Mesothelial cell of epicardium (in vitro differentiated cells): ENCODE measurements around the gene STAT4. TPM values are rescaled to one million over a fixed set of nuclear protein-coding genes. Genes with fewer than 3 reads are reported as not detected.

Experiments
- DNase-seq, 2 experiments: peaks; one replicate each; pipeline ENCODE4 v3.0.0; 2021; ENCODE audit warnings: low spot score in 2 of 2; ENCODE audit not compliant: unreplicated experiment in 2 of 2
- H3K27ac Mint-ChIP-seq: 2 replicates; pipeline ENCODE4 v1.8.0; 2021; ENCODE audit warnings: mixed read lengths
- H3K27me3 Mint-ChIP-seq: 2 replicates; pipeline ENCODE4 v1.8.0; 2021; ENCODE audit warnings: low read depth, mixed read lengths
- H3K36me3 Mint-ChIP-seq: 2 replicates; pipeline ENCODE4 v1.8.0; 2021; ENCODE audit warnings: mixed read lengths
- H3K4me1 Mint-ChIP-seq: 2 replicates; pipeline ENCODE4 v1.8.0; 2021; ENCODE audit warnings: mixed read lengths
- H3K4me3 Mint-ChIP-seq: 2 replicates; pipeline ENCODE4 v1.8.0; 2021; ENCODE audit warnings: mild to moderate bottlenecking, moderate library complexity, mixed read lengths
- H3K9me3 Mint-ChIP-seq: 2 replicates; pipeline ENCODE4 v1.8.0; 2021; ENCODE audit warnings: mixed read lengths
- CTCF ChIP-seq: fragments of 200-600 bp; sonication (generic); IDR thresholded peaks from one replicate; pipeline ENCODE4 v1.5.0; 2021; ENCODE audit warnings: antibody characterized with exemption; ENCODE audit not compliant: unreplicated experiment
- total RNA-seq: library from RNA; stranded (reverse); gene quantifications from 3 replicates; pipeline ENCODE4 v1.2.1, GENCODE V29; 2021

STAT4 gene
- total RNA-seq, 1 donor from 2014 or later = 2.4 TPM

GRCh38 chr2:190988910-190989309 is 161.9 kb downstream of the STAT4 start:
- H3K4me3 Mint-ChIP-seq = no peak overlapping the region
- H3K27me3 Mint-ChIP-seq = no peaks in the 10 kb centered on the region
- H3K36me3 Mint-ChIP-seq = peaks cover 72% of the 10 kb centered on the region
- no peak overlapping the region for H3K27ac Mint-ChIP-seq
- no peaks in the 10 kb centered on the region for H3K9me3 Mint-ChIP-seq
- no peaks in the 10 kb centered on the region for H3K4me1 Mint-ChIP-seq
- DNase-seq = no peak
- TF ChIP-seq CTCF = no peak

GRCh38 chr2:190987938-190988337 is 162.9 kb downstream of the STAT4 start:
- H3K27me3 Mint-ChIP-seq = no peaks in the 10 kb centered on the region
- H3K4me1 Mint-ChIP-seq = no peaks in the 10 kb centered on the region
- DNase-seq = no peak
- no peak for TF ChIP-seq CTCF
- H3K4me3 Mint-ChIP-seq = no peak overlapping the region
- H3K9me3 Mint-ChIP-seq = no peaks in the 10 kb centered on the region
- no peak overlapping the region for H3K27ac Mint-ChIP-seq
- peaks cover 70% of the 10 kb centered on the region for H3K36me3 Mint-ChIP-seq

- Mint-ChIP-seq H3K9me3 (no peaks in the 10 kb centered on the region), H3K4me1 (no peaks in the 10 kb centered on the region), H3K36me3 (peaks cover 74% of the 10 kb centered on the region), H3K4me3 (no peak overlapping the region), H3K27me3 (no peaks in the 10 kb centered on the region), H3K27ac (no peak overlapping the region)
- no peak for DNase-seq
- no peak for TF ChIP-seq CTCF
Measured at GRCh38 chr2:190987116-190987515, 163.7 kb downstream of the STAT4 start.

- Mint-ChIP-seq H3K4me1 (peaks cover 6% of the 10 kb centered on the region), H3K27ac (no peak overlapping the region), H3K4me3 (no peak overlapping the region), H3K9me3 (no peaks in the 10 kb centered on the region), H3K36me3 (peaks cover 75% of the 10 kb centered on the region), H3K27me3 (no peaks in the 10 kb centered on the region)
- no peak for DNase-seq
- TF ChIP-seq CTCF = no peak
Measured at GRCh38 chr2:190986221-190986953, 164.4 kb downstream of the STAT4 start.

GRCh38 chr2:190984595-190984994 is 166.2 kb downstream of the STAT4 start:
- peaks cover 24% of the 10 kb centered on the region for H3K4me1 Mint-ChIP-seq
- TF ChIP-seq CTCF = no peak
- H3K4me3 Mint-ChIP-seq = no peak overlapping the region
- no peak for DNase-seq
- no peak overlapping the region for H3K27ac Mint-ChIP-seq
- no peaks in the 10 kb centered on the region for H3K27me3 Mint-ChIP-seq
- H3K36me3 Mint-ChIP-seq = peaks cover 69% of the 10 kb centered on the region
- H3K9me3 Mint-ChIP-seq = no peaks in the 10 kb centered on the region
